GM21825 (cell line): ENCODE data around the gene UNC119B.

ENCODE experiments used
- ATAC-seq: cut with Tn5 transposase; IDR thresholded peaks from one replicate; pipeline ENCODE4 v1.9.1; 2021; ENCODE audit warnings: mild to moderate bottlenecking, moderate library complexity; ENCODE audit not compliant: unreplicated experiment

UNC119B gene

GRCh38 chr12:120761519-120761934 is 51.3 kb downstream of the UNC119B start:
- no peak for ATAC-seq

GRCh38 chr12:120762086-120762485 is 51.8 kb downstream of the UNC119B start:
- ATAC-seq = no peak

GRCh38 chr12:120763250-120763649 is 53.0 kb downstream of the UNC119B start:
- no peak for ATAC-seq

GRCh38 chr12:120764816-120765215 is 54.6 kb downstream of the UNC119B start:
- ATAC-seq = no peak

- no peak for ATAC-seq
These were observed 56.3 kb downstream of the UNC119B start for GRCh38 chr12:120766566-120766965.

GRCh38 chr12:120767071-120768024 is 57.1 kb downstream of the UNC119B start:
- no peak for ATAC-seq

- no peak for ATAC-seq
These were observed 60.8 kb downstream of the UNC119B start for GRCh38 chr12:120771097-120771496.
